ENCODE measurements around the gene IRF3. TPM values are rescaled to one million over a fixed set of nuclear protein-coding genes. Genes with fewer than 3 reads are reported as not detected.

Gene IRF3
- total RNA-seq, 1 experiment from 2014 or later, result 205 TPM

GRCh38 chr19:49642492-49643035 lies 23.1 kb downstream of the IRF3 start:
- H3K4me1 Mint-ChIP-seq, result peaks cover 47 to 59% of the 10 kb centered on the region in 2 experiments
- Histone ChIP-seq H4K20me1 (ENCODE audit: control insufficient read depth, insufficient read depth, insufficient read length) (no peaks in the 10 kb centered on the region), H3K9ac (ENCODE audit: extremely low read depth, insufficient read length, low read length) (peak overlapping the region; percentile 98), H3K9me3 (ENCODE audit: control insufficient read depth, low read depth, low read length) (no peaks in the 10 kb centered on the region), H3K4me2 (ENCODE audit: insufficient read depth, insufficient read length, low read length) (peak overlapping the region; percentile 94), H3K27me3 (ENCODE audit: insufficient read depth, low read length) (no peaks in the 10 kb centered on the region), H3K79me1 (ENCODE audit: insufficient read depth, low read depth, low read length, poor library complexity, severe bottlenecking) (peaks cover 13% of the 10 kb centered on the region), H2BK12ac (ENCODE audit: insufficient read length, low read depth, low read length) (no peak overlapping the region), H4K91ac (ENCODE audit: insufficient read length, low read depth, low read length) (no peak overlapping the region), H3K56ac (ENCODE audit: insufficient read length, low read depth, low read length) (no peak overlapping the region), H2BK5ac (ENCODE audit: insufficient read length, low read length) (no peak overlapping the region), H2AFZ (ENCODE audit: low read length) (no peak overlapping the region), H3T11ph (ENCODE audit: low read length) (no peak overlapping the region), H3K79me2 (ENCODE audit: insufficient read depth, low read length) (peaks cover 9% of the 10 kb centered on the region), H2AK5ac (ENCODE audit: insufficient read length, low read length) (no peak overlapping the region), H3K23me2 (ENCODE audit: insufficient read length, low read depth, low read length, poor library complexity, severe bottlenecking) (peaks cover 20% of the 10 kb centered on the region), H2BK20ac (ENCODE audit: low read depth, low read length, poor library complexity, severe bottlenecking) (no peak overlapping the region), H2BK15ac (ENCODE audit: low read depth, low read length) (no peak overlapping the region), H3K18ac (ENCODE audit: insufficient read length, low read depth, low read length) (no peak overlapping the region), H2BK120ac (ENCODE audit: low read depth, low read length, poor library complexity, severe bottlenecking) (no peak overlapping the region), H4K5ac (ENCODE audit: insufficient read length, low read depth, low read length) (no peak overlapping the region), H3K4me1 (ENCODE audit: insufficient read depth, low read length) (no peaks in the 10 kb centered on the region; the same call in 1 of the 2 replicates), H3K4ac (ENCODE audit: low read depth, low read length) (no peak overlapping the region), H3K14ac (ENCODE audit: insufficient read depth, low read length) (peak overlapping the region; percentile 89), H3K27ac (ENCODE audit: insufficient read length, low read depth, low read length) (no peak overlapping the region), H4K8ac (replicated peaks; ENCODE audit: insufficient read length, low read depth, low read length) (no peak overlapping the region), H3K23ac (ENCODE audit: insufficient read length, low read depth, low read length) (no peak overlapping the region)
- peaks cover 21 to 39% (median 28%) of the 10 kb centered on the region in 3 experiments for H3K36me3 Mint-ChIP-seq (ENCODE audit: insufficient read depth in 1 of 3, low read depth in 3 of 3)
- no peaks in the 10 kb centered on the region; a peak in 1 of 5 replicates for H3K9me3 Mint-ChIP-seq
- DNase-seq, result no peak
- WGBS (ENCODE audit: extremely low coverage, insufficient read length, low lambda C conversion rate), result no CpG with 5 or more reads among the region's 5 CpGs
- H3K4me3 Mint-ChIP-seq, result peak overlapping the region; percentile 94 to 99
- peaks cover 13% of the 10 kb centered on the region for H3K27me3 Mint-ChIP-seq (ENCODE audit: low read depth)
- H3K27ac Mint-ChIP-seq, result peak overlapping the region; percentile 96 to 97 (median 97)
- TF ChIP-seq CTCF (conservative IDR thresholded peaks at IDR 0.05), result 0 out of 3 replicates have a peak, but pooled peaks have one; percentile 17
